Activated CD8-positive, alpha-beta memory T cell treated with anti-CD3 and anti-CD28 coated beads, Interleukin-2, amount 50 U/mL, for 1 hour (primary cell): ENCODE measurements around the gene DGKI.
"Not testable (repeated sequence)": the region's sequence is repeated elsewhere in the genome, so short reads cannot be mapped to it uniquely, and the experiment has no call there.

ENCODE experiments used
- DNase-seq: peaks from one replicate; pipeline ENCODE4 v3.0.0-alpha.2; 2020; ENCODE audit errors: extremely low read depth

Gene DGKI

GRCh38 chr7:137734221-137734620, 112.6 kb downstream of the DGKI start:
- DNase-seq: no peak

- no peak for DNase-seq
Observed at GRCh38 chr7:137732168-137732567, 114.6 kb downstream of the DGKI start.

- no peak for DNase-seq
Observed at GRCh38 chr7:137731436-137731835, 115.3 kb downstream of the DGKI start.

- DNase-seq: no peak
Observed at GRCh38 chr7:137728426-137728825, 118.3 kb downstream of the DGKI start.

- no peak for DNase-seq
Observed at GRCh38 chr7:137727413-137727812, 119.4 kb downstream of the DGKI start.

GRCh38 chr7:137718355-137718754, 128.4 kb downstream of the DGKI start:
- DNase-seq: no peak

GRCh38 chr7:137717811-137718271, 128.9 kb downstream of the DGKI start:
- no peak for DNase-seq

- no peak for DNase-seq
Observed at GRCh38 chr7:137717045-137717444, 129.7 kb downstream of the DGKI start.

- DNase-seq: no peak
Observed at GRCh38 chr7:137716061-137716460, 130.7 kb downstream of the DGKI start.

- no peak for DNase-seq
Observed at GRCh38 chr7:137715533-137715932, 131.2 kb downstream of the DGKI start.

GRCh38 chr7:137715121-137715520, 131.7 kb downstream of the DGKI start:
- DNase-seq: no peak

GRCh38 chr7:137706330-137706729, 140.4 kb downstream of the DGKI start:
- DNase-seq: not testable (repeated sequence)

- no peak for DNase-seq
Observed at GRCh38 chr7:137704723-137705122, 142.1 kb downstream of the DGKI start.

- no peak for DNase-seq
Observed at GRCh38 chr7:137703291-137704010, 143.3 kb downstream of the DGKI start.

- DNase-seq: no peak
Observed at GRCh38 chr7:137696988-137697387, 149.8 kb downstream of the DGKI start.

- DNase-seq: no peak
Observed at GRCh38 chr7:137696376-137696775, 150.4 kb downstream of the DGKI start.

- no peak for DNase-seq
Observed at GRCh38 chr7:137695942-137696341, 150.8 kb downstream of the DGKI start.

GRCh38 chr7:137695494-137695893, 151.3 kb downstream of the DGKI start:
- no peak for DNase-seq

- DNase-seq: no peak
Observed at GRCh38 chr7:137694405-137694804, 152.4 kb downstream of the DGKI start.

GRCh38 chr7:137692399-137692798, 154.4 kb downstream of the DGKI start:
- DNase-seq: no peak

GRCh38 chr7:137691566-137691965, 155.2 kb downstream of the DGKI start:
- no peak for DNase-seq

- DNase-seq: no peak
Observed at GRCh38 chr7:137690635-137691034, 156.1 kb downstream of the DGKI start.

- DNase-seq: no peak
Observed at GRCh38 chr7:137689761-137690160, 157.0 kb downstream of the DGKI start.
